NCI-H69 (cell line): ENCODE measurements around the gene GLP2R.

Experiments used
- DNase-seq: peaks from one replicate; lab custom pipeline; 2025; lab: John Stamatoyannopoulos, UW

Gene GLP2R

DNA sequence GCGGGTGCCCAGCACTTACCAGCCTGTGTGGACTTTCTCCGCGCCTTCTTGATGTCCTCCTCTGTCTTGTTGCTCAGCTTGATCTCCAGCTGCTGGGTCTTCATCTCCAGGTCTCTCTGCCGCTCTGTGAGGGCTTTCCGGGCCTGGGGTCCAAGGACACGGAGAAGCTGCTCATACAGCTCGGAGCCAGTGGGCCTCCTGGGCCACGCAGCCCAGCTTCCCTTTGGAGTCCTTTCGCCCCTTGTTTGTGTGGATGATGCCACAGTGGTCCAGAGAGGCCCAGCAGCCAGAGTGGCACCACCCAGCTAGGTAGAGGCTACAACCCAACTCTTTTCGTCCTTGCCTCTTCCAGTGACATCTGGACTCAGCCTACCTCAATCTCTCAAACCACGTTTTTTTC lies 99.7 kb downstream of the GLP2R start:
- no peak for DNase-seq

DNA sequence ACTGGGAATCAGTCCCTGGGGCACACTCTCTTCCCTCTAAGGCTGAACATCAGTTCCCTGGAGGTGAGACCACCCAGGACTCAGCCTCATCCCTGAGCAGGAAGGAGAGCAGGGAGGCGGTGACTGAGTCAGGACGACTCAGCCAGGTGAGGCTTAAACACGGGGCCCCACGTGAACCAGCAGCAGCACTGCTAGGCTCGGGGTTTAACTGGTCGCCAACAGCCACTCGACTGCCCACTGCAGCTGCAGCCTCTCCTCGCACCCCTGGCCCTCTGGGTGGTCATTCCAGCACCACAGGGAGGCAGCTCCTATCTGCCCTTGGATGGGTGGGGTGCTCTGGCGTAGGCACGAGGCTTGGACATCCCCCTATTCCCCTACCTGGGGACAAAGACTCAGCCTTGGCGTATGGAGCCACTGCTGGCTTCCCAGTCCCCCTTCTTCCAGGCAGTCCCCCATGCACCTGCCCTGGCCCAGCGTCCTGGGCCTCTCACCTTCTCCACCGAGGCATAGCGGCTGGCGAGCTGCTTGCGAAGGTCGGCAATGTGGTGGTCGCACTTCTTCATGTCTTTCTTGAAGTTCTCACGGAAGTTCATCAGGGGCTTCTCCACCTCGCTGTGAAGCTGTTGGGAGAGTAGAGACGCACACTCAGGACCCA lies 100.6 kb downstream of the GLP2R start:
- DNase-seq: no peak

DNA sequence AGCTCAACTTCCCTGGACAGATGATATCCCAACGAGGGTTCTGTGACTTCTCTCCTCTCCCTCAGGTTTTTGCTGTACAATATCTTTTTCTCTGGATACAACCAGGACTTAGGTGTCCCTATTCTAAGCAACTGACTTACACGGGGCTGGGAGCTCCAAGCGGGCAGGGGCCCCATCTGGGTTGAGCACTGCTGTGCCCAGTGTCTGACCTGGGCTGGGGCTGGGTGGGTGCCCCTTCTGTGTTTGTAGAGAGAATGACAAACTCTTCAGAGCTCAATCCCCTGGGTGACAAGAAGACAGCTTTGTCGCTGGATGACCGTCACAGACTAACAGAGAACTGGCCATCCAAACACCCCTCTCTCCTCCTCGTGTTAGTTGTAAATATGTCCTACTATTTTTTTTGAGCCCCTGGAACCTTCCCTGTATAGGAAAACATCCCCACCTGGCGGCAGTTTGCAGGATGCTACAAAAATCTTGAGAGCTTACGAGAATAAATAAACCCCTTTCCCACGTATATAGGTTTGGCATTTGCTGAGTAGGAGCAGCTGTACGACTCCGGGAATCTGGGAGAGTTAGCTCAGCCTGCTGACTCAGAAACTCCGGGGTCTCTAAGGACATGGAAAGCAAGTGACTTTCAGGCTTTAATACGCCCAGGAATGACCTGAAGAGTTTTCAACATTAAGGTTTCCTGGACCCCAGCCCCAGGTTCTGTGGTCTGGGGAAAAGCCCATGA lies 103.0 kb downstream of the GLP2R start:
- peak; percentile 4 for DNase-seq

DNA sequence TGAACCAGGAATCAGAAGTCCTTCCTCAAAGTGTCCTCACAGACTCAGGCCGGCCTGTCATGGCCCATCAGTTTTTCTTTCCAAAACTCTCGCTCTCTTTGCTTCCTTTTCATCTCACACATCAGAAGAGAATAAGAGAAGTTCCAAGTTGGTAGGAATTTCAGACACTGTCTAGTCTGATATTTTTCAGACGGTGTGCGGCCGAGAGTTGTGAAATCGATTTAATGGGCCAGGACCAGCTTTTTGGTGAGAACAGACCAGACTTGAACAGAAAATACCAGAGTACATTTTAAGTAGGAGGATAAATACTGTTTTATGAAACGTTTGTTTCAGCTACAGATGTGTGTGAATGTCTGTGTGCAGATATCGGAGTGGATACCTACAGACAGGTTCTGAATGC lies 104.1 kb downstream of the GLP2R start:
- no peak for DNase-seq

DNA sequence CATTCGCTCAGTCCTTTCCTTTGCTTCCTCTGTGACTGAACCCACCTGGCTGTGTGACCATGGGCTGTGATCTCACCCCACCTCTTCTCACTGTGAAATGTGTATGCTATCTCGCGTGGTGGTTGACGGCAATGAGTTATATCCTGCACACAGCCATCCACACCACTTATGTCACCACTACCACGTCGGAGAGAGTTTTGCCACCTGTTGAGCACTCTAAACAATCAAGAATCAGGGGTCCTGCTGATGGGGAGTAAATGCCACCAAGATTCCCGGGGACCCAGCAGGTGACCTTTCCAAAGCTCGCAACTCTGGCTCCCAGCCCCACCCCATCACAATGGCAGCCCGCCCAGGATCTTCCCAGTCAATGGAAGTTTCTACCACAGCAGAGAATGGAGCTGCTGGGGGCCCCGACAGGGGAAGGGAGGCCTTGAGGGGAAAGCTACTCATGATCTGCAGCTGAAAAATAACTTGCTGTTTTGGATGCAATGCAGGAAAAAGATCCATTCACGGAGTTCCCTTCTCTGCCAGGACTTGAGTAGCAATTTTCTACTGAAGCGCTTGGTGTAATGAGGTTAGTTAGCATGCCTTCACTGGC lies 105.5 kb downstream of the GLP2R start:
- no peak for DNase-seq

DNA sequence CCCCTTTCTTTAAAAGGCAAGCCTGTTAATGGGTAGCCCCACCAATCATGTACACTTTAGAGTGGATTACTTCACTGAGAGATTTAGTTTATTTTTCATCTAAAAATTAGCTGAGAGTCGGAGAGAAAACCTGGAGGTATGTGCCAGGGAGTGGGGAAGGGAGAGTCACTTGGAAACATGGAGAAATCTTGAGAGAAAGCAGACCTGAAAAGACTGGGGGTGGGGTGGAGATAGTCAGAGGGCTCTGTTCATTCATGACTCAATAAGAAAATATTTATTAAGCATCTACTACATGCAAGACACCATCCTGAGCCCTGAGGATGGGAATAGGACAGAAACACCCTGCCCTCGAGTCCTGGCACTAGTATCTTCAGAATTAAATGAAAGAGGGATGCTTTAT lies 106.8 kb downstream of the GLP2R start:
- no peak for DNase-seq

DNA sequence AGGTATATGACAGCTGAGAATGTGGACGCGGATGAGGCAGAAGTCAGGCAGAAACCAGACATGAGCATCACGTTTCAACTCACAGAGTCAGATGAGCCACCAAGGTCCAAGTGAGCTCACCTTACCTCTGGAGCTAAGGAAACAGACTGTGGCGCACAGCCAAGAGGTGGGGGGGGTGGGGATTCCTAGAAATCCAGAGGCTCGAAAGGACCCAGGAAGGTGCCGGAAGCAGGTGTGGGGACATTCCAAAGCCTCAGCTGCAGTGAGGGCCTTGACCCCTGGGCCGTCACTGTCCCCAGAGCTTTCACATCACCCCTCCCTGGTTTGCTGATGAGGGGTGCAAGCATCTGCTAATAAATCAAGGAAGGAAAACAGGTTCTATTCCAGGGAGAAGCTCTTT lies 108.6 kb downstream of the GLP2R start:
- DNase-seq: no peak

DNA sequence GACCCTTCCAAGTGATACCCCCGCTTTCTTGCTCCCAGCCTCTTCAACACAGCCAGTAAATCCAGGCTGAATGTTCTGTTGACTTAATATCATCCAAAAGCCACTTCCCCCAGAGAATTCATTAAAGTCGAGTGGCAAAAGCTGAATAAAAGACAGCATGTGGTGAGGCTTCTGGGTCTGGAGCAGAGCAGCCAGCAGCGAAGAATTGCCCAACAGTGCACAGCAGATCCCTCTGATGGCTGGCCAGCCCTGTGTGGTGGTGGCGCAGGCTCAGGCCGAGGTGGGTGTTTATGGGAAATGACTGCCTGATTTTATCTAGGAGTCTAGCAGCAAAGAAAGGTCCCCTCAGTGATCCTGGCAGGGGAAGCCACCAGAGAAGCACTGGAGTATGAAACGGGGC lies 109.7 kb downstream of the GLP2R start:
- DNase-seq: no peak

DNA sequence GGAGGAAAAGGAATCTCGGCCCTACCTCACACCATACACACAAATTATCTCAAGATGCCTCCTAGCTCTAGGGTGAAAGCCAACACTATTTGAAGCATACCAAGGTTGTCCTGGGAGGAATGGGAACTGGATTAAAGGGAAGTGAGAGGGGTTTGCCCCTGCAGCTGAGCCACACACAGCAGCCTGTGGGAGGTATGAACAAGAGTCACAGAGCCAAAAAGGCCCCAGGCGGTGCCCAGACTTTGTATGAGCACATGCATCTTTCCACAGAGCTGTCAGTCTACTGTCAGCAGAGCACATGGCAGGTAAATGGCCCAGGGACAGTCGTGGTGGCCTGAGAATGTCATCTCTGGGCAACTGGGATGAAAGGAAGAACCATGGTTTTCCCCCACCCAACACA lies 110.4 kb downstream of the GLP2R start:
- DNase-seq: no peak

DNA sequence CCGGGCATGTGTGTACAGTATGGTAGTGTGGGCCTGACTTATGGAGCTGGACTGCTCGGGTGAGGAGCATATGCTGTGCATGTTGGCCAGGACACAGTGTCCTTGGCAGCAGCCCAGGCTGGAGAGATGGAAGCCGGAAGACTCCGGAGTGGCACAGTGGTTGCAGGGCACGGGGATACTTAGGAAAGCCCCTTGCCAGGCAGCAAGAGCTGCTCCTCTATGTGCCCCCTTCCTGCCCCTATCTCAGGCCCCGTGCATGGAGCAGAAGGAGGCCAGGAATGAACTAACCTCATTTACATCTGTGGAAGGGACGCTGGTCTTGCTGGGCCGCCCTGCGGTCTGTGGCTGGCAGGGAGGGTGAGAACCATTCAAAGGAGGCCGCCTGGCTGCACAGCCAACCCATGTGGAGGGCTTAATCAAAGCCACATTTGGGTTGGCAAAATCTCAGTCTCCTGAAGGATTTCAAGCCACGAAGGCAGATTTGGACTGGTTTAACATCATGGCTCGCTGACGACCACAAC lies 111.6 kb downstream of the GLP2R start:
- DNase-seq: no peak

DNA sequence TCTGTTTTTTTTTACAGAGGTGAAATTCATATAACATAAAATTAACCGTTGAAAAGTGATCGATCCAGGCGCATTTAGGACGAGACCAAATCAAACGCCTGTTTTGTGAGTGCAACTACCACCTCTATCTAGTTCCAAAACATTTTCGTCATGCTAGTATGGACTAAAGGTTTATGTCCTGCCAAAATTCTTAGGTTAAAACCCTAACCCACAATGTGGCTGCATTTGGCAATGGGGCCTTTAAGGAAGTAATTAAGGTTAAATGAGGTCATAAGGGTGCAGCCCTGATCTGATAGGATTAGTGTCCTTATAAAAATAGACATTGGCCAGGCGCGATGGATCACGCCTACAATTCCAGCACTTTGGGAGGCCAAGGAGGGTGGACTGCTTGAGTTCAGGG lies 112.2 kb downstream of the GLP2R start:
- no peak for DNase-seq

DNA sequence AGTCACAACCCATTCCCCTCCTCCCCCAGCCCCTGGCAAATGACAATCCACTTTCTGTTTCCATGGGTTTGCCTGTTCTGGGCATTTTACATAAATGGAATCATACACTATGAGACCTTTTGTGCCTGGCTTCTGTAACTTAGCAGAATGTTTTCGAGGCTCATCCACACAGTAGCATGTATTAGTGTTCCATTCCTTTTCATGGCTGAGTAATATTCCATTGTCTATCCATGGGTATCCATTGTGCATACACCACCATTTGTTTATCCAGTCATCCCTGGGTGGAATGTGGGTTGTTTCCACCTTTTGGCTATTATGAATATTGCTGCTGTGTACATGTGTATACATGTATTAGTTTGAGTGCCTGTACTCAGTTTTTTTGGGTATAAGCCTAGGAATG lies 113.0 kb downstream of the GLP2R start:
- DNase-seq: no peak

DNA sequence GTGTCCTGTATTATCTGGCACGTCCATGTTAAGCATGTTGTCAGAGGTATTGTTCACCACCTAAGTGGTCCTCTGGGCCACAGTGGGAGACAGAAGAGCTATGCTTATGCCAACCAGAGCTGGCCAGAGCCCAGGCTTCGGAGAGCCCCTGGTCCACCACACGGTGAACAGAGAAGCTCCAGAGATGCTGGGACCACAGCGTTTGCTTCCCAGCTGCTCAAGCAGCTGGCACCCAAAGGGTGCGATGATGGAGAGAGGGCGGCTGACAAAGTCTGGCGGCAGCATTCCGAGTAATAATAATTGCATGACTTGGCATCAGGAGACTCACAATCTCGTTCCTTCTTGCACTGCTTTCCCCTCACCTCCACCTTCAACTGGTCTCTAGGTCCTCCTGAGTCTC lies 115.1 kb downstream of the GLP2R start:
- DNase-seq: no peak

DNA sequence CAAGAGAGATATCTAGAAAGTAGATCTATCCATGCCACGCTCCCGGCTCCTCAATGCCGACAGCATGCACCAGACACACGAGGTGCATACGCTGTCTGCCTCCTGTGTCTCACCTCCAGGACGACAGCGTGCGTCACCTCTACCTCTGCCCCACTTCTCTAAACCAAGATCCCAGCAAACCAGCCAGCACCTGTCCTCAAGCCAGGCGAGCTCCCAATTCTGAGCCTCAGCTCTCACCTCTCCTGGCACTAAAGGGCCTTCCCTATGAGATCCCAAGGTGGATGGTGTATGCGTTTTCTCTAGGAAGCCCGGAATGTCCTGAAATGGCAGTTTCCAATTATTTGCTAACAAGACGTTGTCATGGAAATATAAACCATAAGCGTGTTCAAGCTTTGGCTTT lies 115.6 kb downstream of the GLP2R start:
- DNase-seq: no peak
